NCI-H510A (cell line): ENCODE data around the gene MICAL2.

Experiments
- DNase-seq: peaks from one replicate; lab custom pipeline; 2025; lab: John Stamatoyannopoulos, UW

The MICAL2 gene

DNA sequence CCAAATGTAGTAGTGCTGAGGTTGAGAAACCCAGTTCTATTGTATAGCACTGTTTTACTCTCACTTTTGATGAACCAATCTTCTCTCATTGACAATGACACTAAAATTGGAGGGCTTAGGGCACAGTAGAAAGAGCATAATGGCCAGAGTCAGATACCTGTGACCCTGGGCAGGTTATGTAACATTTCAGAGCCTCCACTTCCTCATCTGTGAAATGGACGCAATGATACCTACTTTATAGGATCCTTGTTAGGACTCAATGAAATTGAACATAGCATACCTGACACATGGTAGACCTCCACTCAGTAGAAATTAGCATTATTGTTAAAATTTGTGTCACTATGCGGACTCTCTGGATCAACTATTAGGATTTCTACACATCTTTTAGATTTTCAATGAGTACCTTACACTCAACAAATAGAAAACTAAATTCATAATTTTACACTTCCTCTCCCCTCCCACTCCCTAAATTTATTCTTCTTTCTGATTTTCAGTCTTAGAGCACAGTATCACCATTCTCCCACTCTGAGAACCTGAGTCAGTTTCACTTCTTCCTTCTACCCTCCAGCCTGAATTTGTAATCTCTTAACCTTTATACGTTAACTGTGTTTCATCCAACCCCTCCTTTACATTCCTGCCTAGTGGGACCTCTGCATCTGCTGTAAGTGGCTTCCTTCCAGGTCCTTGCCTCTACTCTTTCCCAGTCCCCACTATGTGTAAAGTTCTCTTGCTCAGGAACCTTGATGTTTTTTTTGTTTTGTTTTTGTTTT lies 78.3 kb downstream of the MICAL2 start:
- no peak for DNase-seq

DNA sequence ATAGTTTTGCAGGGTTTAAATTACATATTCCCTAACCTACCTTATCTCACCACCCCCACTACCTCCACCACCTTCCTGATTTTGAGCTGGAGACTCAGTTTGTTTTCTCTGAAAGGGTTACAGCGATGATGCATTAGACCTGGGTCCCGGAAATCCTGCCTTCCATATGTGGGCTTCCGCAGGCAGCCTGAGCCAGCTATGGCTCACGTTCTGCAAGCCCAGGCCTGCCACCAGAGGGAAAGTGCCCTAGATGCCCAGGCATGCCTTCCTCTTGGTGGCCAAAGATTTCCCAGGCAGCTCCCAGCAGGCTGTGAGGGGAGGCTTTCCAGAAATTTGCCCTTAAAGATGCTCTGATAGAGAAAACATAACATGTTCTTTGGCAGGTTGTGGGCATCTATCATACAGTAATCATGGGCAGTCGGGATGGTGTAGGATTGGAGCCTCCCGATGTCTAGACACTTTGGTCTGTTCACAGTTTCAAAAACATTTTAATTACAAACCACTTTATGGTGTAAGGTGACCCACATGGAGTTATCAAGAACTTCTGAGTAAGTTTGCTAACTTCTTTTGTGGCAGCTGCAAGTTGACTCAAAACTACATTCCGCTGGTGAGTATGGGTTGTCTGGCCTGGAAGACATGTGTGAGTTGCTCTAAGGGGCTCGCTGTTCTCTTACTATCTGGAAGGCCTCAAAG lies 79.3 kb downstream of the MICAL2 start:
- DNase-seq, result peak; percentile 58

DNA sequence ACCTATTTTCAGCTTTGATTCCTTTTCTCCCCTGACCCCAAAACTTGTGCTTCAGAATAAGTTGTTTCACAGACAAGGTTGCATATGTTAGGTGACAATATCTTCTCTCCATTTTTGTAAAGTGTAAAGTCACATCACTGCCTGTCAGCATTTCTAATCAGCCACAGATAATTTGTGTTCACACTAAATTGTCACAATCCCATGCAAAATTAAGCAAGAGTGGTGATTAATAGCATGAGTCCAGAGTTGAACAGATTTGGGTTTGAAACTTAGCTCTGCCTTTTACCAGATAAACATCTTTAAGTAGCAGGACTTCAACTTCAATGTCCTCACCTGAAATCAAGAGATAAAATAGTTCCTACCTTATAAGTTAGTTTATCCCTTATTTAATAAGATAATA lies 80.1 kb downstream of the MICAL2 start:
- DNase-seq, result no peak

DNA sequence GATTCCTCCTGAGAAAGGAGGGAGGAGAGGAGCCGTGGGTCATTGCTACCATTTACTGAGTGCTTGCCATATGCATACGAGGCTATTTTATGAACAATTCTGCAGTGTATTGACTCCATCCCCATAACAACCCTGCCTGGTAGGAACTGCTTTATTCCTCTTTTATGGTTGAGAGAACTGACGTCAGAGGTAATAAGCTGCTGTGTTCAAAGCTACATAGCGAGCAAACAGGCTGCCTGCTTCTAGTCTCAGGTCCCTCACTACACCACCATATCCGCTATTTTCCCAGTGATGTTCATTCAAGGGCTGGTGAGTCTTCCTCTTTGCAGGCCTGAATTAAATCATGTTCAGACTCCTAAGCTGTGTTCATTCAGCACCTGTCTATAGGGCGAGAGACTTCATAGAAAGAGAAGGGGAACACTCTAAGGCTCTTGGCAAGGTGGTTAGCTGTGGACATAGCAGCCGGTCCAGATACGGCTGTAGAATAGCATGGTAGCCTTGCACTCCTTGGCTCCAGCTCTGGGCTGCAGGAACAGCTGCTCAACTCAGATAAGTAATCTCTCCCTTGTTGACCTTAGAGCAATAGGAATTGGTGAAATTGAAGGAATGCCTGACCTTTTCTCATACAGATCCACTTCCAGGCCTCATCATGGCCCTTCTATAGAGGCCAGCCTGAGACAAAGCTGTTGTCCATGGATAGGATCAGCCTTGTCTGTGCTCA lies 82.6 kb downstream of the MICAL2 start:
- DNase-seq, result no peak

- no peak for DNase-seq
Measured at GRCh38 chr11:12193515-12194336, 83.3 kb downstream of the MICAL2 start.

DNA sequence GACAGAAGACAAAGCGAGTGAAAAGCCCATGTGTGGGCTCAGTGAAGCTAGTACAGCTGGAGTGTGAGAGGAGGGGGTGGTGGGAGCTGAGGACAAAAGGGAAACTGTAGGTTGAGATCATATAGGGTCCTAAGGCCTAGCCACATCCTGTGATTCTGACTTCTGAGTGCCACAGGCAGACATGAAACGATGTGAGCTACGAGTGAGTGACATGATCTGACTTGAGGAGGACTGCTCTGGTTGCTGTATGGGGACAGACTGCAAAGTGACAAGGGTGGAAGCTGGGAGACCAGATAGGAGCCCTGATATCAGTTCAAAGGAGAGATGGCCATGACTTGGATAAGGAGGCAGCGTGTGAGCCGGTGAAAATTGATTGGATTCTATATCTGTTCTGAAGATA lies 85.4 kb downstream of the MICAL2 start:
- DNase-seq, result no peak

DNA sequence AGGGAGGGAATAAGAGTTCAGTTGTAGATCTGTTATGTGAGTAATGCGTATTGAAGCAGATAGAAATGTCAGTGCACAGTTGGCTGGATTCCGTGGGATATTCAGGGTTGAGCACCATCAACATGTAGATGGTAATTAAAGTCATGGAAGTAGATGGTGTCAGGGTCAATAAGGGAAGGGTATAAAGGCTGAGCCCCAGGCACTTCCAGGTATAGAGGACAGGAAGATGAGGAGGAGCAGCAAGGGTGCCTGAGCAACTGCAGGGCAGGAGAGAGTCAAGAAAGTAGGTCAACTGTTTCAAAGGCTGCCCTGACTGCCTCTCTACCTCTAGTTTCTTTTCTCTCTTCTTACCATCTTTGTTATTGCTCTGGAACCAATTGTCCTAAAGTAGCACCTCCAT lies 85.9 kb downstream of the MICAL2 start:
- no peak for DNase-seq

DNA sequence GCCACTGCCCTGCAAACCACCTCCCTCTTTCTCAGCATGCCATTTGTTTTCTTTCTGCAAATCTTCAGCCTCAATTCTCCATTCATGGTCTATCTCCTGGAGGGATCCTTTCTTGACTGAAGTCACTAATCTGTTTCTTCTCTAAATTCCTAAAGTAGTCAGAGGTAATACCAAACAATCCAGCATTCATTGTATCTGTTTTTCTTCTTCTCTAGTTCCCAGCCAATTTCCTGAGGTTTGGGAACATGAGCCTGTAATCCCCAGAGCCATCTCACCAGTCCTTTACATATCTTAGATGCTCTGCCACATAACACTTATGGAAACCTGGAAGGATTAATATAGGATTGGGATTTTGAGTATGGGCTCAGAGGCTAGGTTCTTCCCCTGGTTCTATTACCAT lies 86.5 kb downstream of the MICAL2 start:
- no peak for DNase-seq

GRCh38 chr11:12198251-12199222 lies 88.1 kb downstream of the MICAL2 start:
- DNase-seq, result no peak

GRCh38 chr11:12199231-12199948 lies 89.0 kb downstream of the MICAL2 start:
- DNase-seq, result no peak

GRCh38 chr11:12200279-12200990 lies 90.0 kb downstream of the MICAL2 start:
- DNase-seq, result no peak

- no peak for DNase-seq
Measured at GRCh38 chr11:12200991-12201985, 90.9 kb downstream of the MICAL2 start.

DNA sequence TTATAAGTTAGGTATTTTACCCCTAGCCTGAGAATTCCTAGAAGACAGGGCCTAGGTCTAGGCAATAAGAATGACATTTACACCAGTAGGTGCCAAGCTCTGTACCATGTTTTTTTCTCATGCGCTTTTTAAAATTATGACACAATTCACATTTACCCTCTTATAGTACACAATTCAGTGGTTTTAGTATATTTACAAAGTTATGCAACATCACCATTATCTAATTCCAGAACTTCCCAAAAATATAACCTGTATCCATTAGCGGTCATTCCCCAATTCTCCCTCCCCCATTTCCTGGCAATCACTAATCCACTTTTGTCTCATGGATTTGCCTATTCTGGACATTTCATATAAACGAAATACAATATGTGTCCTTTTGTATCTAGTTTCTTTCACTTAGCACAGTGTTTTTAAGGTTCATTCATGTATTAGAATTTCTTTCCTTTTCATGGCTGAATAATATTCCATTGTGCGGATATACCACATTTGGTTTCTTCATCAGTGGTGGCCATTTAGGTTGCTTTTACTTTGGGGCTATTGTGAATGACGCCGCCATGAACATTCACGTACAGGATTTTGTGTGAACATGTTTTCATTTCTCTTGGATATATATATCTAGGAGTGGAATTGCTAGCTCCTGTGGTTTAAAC lies 92.4 kb downstream of the MICAL2 start:
- DNase-seq, result no peak

DNA sequence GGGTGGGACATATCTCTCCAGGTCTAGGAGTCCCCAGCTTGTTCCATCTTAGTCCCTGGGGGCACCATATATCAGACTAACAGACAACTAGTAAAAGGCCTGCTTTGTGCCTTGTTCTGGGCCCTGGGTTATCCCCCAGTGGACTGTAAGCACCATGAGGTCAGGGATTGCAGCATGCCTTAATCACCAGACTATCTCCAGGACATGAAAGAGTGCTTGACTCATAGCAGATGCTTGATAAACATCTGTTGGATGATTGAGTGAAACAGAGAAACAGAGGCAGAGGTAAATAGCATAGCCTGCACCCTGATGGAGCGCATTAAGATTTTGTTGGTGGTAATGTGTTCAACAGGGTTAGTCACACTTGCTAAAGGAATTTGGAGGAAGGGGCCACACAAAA lies 94.1 kb downstream of the MICAL2 start:
- no peak for DNase-seq

GRCh38 chr11:12205330-12205729 lies 94.9 kb downstream of the MICAL2 start:
- no peak for DNase-seq

DNA sequence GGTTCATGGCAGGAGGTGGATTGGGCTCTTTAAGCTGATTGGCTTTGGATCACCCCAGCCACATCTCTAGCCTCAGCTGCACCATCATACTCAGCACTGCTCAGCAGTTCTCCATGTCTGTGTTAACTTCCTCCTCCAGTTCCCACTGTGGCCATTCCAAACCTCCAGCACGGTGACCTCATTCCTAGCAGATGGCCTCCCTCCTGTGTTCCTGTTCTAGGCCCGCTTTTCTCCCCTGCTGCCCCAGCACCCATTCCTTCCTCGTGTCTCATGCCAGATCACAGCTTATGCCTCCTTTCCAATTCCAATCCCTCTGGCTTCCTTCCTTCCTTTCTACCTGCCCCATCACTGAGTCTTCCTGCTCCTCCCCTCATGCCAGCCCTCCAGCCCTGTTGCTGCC lies 96.1 kb downstream of the MICAL2 start:
- DNase-seq, result no peak

GRCh38 chr11:12207384-12208150 lies 97.2 kb downstream of the MICAL2 start:
- no peak for DNase-seq
